T47D (cell line): Measurements from ENCODE around the gene VPS51.
A peak's percentile ranks its signal among the peaks of the same experiment; 100 is the strongest.

Experiments
- DNase-seq, 2 experiments: peaks; one replicate each; pipeline versions ENCODE4 v3.0.0 to v3.0.0-alpha.2; 2011 to 2012; ENCODE audit warnings: low read depth in 1 of 2, low spot score in 1 of 2
- JUND ChIP-seq: IDR thresholded peaks from 2 replicates; pipeline ENCODE4 v1.6.1; 2012; ENCODE audit warnings: low read depth
- in situ Hi-C: cut with HindIII; loops from 2 replicates; pipeline ENCODE4 v1.10.0; 2016; ENCODE audit warnings: low sequenced_read_pairs, low pct_unique_long_range_greater_than_20kb

Gene VPS51

DNA sequence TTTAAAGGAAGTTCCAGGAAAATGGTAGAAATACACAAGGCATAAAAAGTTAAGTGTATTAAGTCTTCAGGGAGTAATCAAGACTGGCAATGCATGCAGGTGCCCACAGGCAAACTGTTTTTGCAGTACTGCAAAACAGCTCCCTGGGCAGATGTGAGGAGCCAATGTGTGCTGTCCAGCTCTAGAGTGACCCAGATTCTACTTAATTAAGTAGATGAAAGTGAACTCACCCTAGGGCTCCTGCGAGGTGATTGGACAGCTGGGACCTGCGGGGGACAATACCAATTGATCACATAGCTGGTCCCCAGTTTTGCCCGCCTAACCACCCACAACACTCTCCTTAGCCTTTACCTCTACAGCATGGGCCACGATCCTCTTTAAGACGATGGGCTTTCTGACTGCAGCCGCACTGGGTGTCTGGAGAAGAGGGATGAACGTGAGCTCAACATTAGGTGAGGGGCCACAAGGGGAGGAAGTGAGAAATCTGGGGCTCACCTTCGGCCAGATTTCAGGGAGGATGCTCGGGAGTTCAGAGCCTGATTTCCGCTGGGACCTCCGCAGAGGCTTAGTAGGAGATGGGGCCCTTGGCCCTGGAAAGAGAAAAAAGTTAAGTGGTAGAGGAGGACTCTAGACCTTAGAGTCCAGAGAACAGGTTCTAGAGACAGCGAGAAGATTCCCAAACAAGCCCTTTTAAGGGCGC, 12.7 kb upstream of the VPS51 start:
- no peak for TF ChIP-seq JUND
- in situ Hi-C loops = no loop called here
- no peak for DNase-seq

DNA sequence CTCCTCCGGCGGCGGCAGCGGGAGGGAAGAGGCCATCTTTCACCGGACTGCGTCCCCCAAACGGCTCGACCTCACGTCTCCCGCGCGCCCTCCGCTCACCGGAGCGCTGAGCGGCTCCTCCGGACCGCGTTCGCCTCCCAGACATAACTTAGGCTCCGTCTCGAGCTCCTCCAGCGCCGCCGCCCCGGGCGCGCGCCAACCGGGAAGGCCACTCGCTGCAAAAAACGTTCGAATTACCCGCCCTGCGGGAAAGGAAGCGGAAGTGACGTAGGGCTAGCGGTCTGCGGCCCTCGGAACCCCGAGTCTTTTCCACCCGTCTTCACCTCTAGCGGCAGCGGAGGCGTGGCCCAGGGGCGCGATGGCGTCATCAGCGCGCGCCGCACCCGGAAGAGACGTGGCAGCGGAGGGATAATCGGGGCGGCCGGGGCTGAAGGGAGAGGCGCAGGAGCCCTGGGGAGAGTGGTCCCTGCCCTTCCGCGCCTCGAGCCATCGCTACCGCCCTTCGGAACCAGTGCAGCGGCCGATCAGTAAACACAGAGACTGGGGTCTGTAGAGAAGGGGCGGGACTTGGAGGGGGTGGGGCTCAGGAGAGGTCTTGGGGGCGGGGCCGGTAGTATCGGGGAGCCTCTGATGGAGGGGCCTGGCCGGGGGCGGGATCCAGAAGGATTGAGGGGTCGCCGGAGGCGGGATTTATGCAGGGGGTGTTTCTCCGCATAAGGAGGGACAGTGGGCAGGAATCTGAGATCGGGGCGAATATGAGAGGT, 12.0 kb upstream of the VPS51 start, which contains the start of the genes CDCA5 and ZFPL1:
TSS of gene CDCA5 (minus strand) at position 207 of the 764 bp plus-strand sequence. CDS start at position 145, 62 bp downstream.
TSS of gene ZFPL1 (plus strand) at position 389 of the 764 bp plus-strand sequence. CDS start 477 bp downstream, outside the sequence.
- in situ Hi-C loops = no loop called here
- DNase-seq = peak; percentile 99
- no peak for TF ChIP-seq JUND

DNA sequence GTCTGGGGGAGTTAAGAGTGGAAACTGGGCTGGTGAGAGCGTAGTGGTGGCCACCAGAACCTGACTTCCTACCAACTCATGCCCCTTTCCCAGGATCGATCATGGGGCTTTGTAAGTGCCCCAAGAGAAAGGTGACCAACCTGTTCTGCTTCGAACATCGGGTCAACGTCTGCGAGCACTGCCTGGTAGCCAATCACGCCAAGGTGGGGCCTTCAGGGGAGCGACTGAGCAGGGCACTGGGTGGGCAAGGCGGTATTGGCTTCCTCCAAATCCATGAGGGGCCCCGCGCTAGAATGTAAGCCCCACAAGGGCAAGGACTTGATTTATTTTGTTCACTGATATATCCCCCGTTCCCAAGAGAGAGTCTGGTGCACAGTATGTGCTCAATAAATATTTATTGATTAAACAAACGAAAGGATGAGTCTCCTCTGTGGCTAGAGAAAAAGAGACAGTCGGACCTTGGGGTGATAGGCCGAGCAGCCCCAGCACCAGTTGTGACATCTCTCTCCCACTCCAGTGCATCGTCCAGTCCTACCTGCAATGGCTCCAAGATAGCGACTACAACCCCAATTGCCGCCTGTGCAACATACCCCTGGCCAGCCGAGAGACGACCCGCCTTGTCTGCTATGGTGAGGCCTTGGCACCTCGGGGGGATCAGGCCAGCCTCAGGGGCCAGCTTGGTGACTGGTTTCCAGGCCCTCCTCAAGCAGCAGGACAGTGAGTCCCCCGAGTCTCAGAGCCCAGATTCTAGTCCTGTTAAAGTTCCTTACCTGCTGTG, 11.2 kb upstream of the VPS51 start:
- no peak for TF ChIP-seq JUND
- in situ Hi-C loops = no loop called here
- DNase-seq = no peak

GRCh38 chr11:65085446-65085845, 10.6 kb upstream of the VPS51 start:
- in situ Hi-C loops = no loop called here
- no peak for TF ChIP-seq JUND

GRCh38 chr11:65086809-65087208, 9.2 kb upstream of the VPS51 start:
- in situ Hi-C loops = no loop called here
- no peak for TF ChIP-seq JUND
- DNase-seq = no peak

More at GRCh38 chr11:65085446-65085845, 10.6 kb upstream of the VPS51 start:
- DNase-seq = no peak

GRCh38 chr11:65087216-65087615, 8.8 kb upstream of the VPS51 start:
- in situ Hi-C loops = no loop called here
- no peak for TF ChIP-seq JUND
- DNase-seq = no peak

GRCh38 chr11:65087827-65088226, 8.2 kb upstream of the VPS51 start:
- in situ Hi-C loops = no loop called here
- TF ChIP-seq JUND = no peak
- no peak for DNase-seq

DNA sequence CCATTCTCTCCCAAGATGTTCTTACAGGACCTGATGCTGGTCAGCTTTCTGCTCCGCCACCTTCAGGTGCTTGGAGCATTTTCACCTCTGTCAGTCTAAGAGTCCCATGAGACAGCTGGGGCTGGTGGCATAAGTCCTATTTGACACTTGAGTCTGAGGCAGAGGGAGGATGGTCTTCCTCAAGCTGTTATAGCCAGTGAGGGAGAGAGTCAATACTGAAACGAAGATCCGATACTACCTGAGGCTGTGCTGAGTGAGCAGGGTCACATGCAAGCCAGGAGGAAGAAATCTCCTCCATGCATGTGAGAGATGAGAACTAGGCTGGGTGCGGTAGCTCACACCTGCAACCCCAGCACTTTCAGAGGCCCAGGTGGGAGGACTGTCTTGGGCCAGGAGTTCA, 6.4 kb upstream of the VPS51 start:
- in situ Hi-C loops = no loop called here
- TF ChIP-seq JUND = no peak
- DNase-seq = no peak

- in situ Hi-C loops = no loop called here
- no peak for DNase-seq
- no peak for TF ChIP-seq JUND
Measured at GRCh38 chr11:65090628-65091027, 5.4 kb upstream of the VPS51 start.

DNA sequence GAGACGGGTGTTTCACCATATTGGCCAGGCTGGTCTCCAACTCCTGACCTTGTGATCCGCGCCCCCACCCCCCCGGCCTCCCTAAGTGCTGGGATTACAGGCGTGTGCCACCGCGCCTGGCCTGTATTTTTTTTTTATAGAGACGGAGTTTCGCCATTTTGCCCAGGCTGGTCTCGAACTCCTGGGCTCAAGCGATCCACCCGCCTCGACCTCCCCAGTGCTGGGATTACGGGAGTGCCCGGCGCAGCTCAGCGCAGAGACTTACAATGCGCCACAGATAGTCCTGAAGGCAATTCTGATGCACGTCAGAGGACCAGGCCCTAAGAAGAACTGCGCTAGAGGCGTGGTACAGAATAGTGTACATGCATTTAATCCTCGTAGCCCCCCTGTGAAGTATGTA, 587 bp upstream of the VPS51 start:
- no peak for DNase-seq
- in situ Hi-C loops = no loop called here
- TF ChIP-seq JUND = no peak

DNA sequence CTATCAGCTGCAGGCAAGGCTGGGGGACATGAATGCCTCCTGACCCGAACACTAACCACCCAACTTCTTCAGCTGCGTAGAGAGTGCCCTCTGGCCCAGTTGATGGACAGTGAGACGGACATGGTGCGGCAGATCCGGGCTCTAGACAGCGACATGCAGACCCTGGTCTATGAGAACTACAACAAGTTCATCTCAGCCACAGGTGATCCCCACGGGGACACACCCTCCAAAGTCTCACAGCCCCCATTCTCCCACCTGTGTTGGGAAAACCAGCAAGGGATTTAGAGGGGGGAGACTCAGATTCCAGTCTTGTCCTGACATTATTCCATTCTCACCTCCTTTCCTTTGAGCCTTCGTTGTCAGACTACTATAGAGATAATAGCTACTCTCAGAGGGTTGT, 912 bp downstream of the VPS51 start:
- no peak for TF ChIP-seq JUND
- in situ Hi-C loops = no loop called here
- DNase-seq = no peak

DNA sequence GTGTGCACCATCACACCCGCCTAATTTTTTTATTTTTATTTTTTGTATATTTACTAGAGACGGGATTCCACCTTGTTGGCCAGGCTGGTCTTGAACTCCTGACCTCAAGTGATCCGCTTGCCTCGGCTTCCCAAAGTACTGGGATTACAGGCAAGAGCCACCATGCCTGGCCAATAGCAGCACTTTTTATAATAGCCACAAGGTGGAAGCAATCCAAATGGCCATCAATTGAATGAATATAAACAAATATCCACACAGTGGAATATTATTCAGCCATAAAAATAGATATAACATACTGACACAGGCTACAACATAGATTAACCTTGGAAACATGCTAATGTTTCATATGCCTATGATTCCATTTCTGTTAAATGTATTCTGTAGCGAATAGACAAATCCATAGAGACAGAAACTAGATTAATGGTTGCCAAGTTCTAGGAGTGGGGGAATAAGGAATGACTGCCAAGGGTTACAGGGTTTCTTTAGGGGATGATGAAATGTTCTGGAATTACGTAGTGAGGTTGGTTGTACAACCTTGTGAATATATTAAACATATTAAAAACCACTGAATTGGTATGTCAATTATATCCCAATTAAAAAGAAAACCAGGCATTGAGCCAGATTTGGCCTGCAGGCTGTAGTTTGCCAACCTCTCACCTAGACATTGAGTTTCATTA, 4.8 kb downstream of the VPS51 start:
- in situ Hi-C loops = no loop called here
- no peak for DNase-seq
- TF ChIP-seq JUND = no peak
